AG09309 (cell line): ENCODE data around the gene PPFIBP2.

Experiments
- DNase-seq: peaks from one replicate; pipeline ENCODE4 v3.0.0-alpha.2; 2010; ENCODE audit warnings: low read depth
- H3K4me3 ChIP-seq: 2 replicates; pipeline ENCODE4 v1.5.1; 2011; ENCODE audit warnings: mild to moderate bottlenecking, low read depth, low read length, moderate library complexity; ENCODE audit not compliant: control insufficient read depth
- TF ChIP-seq, protein P1 (sequence below): IDR thresholded peaks from 2 replicates; pipeline ENCODE4 v1.5.1; 2011; ENCODE audit warnings: mild to moderate bottlenecking, low read depth, low read length, inconsistent platforms; ENCODE audit not compliant: insufficient read depth, control insufficient read depth; ENCODE audit errors: missing control alignments

The PPFIBP2 gene

DNA sequence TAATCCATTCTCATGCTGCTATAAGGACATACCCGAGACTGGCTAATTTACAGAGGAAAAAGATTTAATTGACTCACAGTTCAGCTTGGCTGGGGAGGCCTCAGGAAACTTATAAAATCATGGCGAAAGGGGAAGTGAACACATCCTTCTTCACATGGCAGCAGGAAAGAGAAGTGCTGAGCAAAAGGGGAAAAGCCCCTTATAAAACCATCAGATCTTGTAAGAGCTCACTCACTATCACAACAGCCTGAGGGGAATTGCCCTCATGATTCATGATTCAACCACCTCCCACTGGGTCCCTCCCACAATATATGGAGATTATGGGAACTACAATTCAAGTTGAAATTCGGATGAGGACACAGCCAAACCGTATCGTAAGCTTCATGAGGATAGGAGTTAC lies 163.3 kb downstream of the PPFIBP2 start:
- TF ChIP-seq, protein P1, sequence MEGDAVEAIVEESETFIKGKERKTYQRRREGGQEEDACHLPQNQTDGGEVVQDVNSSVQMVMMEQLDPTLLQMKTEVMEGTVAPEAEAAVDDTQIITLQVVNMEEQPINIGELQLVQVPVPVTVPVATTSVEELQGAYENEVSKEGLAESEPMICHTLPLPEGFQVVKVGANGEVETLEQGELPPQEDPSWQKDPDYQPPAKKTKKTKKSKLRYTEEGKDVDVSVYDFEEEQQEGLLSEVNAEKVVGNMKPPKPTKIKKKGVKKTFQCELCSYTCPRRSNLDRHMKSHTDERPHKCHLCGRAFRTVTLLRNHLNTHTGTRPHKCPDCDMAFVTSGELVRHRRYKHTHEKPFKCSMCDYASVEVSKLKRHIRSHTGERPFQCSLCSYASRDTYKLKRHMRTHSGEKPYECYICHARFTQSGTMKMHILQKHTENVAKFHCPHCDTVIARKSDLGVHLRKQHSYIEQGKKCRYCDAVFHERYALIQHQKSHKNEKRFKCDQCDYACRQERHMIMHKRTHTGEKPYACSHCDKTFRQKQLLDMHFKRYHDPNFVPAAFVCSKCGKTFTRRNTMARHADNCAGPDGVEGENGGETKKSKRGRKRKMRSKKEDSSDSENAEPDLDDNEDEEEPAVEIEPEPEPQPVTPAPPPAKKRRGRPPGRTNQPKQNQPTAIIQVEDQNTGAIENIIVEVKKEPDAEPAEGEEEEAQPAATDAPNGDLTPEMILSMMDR = no peak
- peak; percentile 64 for DNase-seq

DNA sequence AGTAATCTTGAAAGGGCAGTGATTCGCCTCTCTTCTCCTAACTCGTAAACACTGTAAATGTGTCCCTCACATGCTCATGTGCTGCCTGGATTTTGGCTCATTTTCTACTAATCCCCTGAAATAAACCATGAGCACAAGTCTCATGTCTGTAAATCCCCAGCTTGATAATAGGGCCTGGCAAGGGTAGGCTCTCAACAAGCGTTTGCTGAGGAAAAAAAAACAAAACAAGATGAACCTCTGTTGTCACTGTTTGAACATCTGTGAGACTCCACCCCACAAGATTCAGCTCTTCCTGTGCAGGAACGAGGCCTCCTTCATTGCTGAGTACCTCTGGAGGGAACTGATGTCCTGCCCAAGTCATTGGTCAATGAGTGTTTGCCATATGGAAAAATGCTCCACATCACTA lies 164.0 kb downstream of the PPFIBP2 start:
- DNase-seq = no peak
- no peak overlapping the region for H3K4me3 ChIP-seq
- TF ChIP-seq, protein P1 = no peak

More for the DNA sequence above, 163.3 kb downstream of the PPFIBP2 start:
- H3K4me3 ChIP-seq = no peak overlapping the region

GRCh38 chr11:7683571-7683970 lies 169.8 kb downstream of the PPFIBP2 start:
- no peak overlapping the region for H3K4me3 ChIP-seq
- TF ChIP-seq, protein P1 = no peak
- no peak for DNase-seq

DNA sequence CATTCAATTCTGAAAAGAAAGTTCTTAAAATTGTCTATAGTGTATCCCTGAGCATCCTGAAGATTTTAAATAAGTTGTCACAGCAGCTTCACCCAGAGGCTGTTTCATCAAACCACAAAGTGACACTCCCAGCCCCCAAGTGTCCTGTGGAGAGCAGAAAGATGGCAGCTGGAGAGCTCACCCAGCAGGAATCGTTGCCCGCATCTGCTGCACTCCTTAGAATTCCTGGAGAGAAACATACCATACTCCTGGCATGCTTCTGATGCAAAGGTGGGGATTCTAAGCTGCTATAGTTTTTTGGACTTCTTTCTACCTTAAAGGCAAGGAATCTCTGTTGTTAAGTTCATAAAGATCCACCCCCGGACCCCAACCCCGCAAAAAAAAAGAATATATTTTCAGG lies 173.0 kb downstream of the PPFIBP2 start:
- DNase-seq = no peak
- TF ChIP-seq, protein P1 = no peak
- no peak overlapping the region for H3K4me3 ChIP-seq

GRCh38 chr11:7687386-7687785 lies 173.6 kb downstream of the PPFIBP2 start:
- DNase-seq = no peak
- H3K4me3 ChIP-seq = no peak overlapping the region
- TF ChIP-seq, protein P1 = no peak

DNA sequence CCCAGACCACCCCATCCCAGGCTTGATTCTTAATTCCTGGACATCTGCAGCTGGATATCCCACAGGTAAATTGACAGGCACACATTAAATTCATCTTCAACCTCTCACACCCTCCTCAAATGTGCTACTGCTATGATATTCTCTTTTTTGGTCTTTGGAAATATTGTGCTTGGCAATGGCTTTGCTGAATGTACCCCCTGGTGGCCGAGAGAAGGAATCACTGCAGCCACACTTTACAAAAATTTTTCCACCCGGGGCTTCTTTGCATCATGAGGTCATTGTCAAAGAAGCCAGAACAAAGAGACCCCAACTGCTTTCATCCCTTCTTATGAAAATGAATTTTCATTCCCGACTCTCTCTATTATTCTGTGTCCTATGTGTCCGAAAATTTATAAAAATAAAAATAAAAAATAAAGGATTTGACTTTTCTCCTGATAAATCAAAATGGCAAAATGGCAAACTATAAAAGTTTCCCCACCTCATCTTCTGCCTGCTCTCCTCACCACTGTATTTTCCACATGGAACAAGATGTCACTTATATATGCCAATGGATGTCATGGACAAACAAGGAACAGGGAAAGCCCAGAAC lies 174.5 kb downstream of the PPFIBP2 start:
- TF ChIP-seq, protein P1 = peak; percentile 87
- no peak overlapping the region for H3K4me3 ChIP-seq
- no peak for DNase-seq
